ENCODE data around the gene LCN10.

LCN10 gene

GRCh38 chr9:136735812-136736480 is 6.8 kb downstream of the LCN10 start:
- H3K4me3 ChIP-seq (replicated peaks in 1 of 2; ENCODE audit: low read depth in 2 of 2, low read length in 2 of 2), result no peak overlapping the region
- DNase-seq (ENCODE audit: low read depth in 2 of 2), result no peak
- TF ChIP-seq, protein P1, sequence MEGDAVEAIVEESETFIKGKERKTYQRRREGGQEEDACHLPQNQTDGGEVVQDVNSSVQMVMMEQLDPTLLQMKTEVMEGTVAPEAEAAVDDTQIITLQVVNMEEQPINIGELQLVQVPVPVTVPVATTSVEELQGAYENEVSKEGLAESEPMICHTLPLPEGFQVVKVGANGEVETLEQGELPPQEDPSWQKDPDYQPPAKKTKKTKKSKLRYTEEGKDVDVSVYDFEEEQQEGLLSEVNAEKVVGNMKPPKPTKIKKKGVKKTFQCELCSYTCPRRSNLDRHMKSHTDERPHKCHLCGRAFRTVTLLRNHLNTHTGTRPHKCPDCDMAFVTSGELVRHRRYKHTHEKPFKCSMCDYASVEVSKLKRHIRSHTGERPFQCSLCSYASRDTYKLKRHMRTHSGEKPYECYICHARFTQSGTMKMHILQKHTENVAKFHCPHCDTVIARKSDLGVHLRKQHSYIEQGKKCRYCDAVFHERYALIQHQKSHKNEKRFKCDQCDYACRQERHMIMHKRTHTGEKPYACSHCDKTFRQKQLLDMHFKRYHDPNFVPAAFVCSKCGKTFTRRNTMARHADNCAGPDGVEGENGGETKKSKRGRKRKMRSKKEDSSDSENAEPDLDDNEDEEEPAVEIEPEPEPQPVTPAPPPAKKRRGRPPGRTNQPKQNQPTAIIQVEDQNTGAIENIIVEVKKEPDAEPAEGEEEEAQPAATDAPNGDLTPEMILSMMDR (IDR thresholded peaks at IDR 0.05; ENCODE audit: low read depth, low read length), result no peak

DNA sequence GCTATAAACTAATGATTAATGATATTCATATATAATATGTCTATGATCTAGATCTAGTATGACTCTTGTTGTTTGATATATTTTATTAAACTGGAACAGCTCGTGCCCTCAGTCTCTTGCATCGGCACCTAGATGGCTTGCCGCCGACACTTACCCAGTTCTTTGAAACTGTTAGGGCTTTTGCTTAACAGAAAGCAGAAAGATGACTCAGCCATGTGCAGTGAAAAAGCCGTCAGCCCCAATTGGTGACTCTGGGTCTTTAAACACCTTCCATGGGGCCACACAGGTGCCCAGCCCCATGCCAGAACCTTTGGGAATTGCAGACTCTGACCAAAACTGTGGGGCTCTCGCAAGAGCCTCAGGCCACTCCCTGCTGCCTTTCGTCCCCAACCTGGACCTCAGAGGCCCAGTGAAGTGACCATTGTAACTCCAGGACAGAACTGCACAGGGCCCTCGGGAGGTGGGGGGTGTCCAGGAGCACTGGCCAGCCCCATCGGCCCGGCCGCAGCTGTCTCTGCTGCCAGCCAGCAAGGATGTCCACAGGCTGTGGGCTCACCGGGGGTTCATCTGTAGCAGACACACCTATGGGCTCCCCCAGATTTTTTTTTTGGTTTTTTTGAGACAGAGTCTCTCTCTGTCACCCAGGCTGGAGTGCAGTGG is 7.8 kb downstream of the LCN10 start:
- DNase-seq (ENCODE audit: low read depth in 2 of 2), result no peak
- H3K4me3 ChIP-seq (replicated peaks in 1 of 2; ENCODE audit: low read depth in 2 of 2, low read length in 2 of 2), result no peak overlapping the region
- TF ChIP-seq, protein P1 (IDR thresholded peaks at IDR 0.05; ENCODE audit: low read depth, low read length), result no peak

GRCh38 chr9:136733611-136734010 is 9.1 kb downstream of the LCN10 start:
- no peak for DNase-seq (ENCODE audit: low read depth in 2 of 2)
- TF ChIP-seq, protein P1 (IDR thresholded peaks at IDR 0.05; ENCODE audit: low read depth, low read length), result no peak
- H3K4me3 ChIP-seq (replicated peaks in 1 of 2; ENCODE audit: low read depth in 2 of 2, low read length in 2 of 2), result no peak overlapping the region

DNA sequence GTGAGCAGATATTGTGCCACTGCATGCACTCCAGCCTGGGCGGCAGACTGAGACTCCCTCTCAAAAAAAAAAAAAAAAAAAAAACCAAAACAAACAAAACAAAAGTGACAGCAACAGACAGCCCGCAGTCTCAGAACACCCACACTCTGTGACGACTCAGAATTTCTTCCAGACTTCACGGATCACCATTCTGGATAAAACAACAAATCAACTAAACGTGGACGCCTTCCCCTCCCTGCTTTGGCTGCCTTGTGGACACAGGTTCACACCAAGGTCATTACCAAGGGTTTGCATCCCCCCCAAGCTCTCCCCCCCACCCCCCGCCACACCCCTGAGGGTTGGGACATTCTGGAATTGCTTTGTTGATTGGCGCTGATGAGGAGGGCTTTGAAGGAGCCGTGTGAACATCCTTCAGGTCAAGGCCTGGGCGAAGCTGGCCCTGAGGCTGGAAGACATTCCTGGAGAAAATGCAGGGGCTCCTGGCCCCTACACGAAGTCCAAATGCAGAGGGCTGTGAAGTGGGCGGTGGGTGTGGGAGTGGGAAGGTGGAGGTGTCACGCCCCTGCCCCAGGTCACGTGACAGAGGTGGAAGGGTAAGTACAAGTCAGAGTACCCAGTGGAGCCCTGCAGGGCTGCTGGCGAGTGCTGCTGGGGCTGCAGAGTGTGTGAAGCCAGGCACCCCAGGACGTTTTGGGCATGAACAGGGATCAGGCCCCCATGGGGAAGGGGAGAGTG is 10.1 kb downstream of the LCN10 start:
- TF ChIP-seq, protein P1 (IDR thresholded peaks at IDR 0.05; ENCODE audit: low read depth, low read length), result no peak
- H3K4me3 ChIP-seq (replicated peaks in 1 of 2; ENCODE audit: low read depth in 2 of 2, low read length in 2 of 2), result no peak overlapping the region
- no peak for DNase-seq (ENCODE audit: low read depth in 2 of 2)

DNA sequence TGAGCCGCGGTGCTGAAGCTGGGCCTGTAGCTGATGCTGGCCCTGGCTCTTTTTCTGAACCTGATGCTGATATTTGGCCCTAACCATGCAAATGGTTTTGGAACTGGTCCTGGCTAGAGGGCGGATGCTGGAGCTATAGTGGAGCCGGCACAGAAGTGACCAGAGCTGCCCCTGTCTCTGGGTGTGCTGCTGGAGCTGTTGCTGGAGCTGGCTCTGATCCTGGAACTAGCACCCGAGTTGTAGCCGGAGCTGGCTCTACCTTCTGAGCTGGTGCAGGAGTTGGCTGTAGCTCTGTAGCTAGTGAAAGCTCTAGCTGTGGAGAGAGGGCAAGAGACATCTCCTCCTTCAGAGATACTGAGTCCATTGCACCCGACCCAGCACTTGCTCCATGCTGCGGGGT is 12.8 kb downstream of the LCN10 start:
- TF ChIP-seq, protein P1 (IDR thresholded peaks at IDR 0.05; ENCODE audit: low read depth, low read length), result no peak
- H3K4me3 ChIP-seq (replicated peaks in 1 of 2; ENCODE audit: low read depth in 2 of 2, low read length in 2 of 2), result no peak overlapping the region
- DNase-seq (ENCODE audit: low read depth in 2 of 2), result no peak

DNA sequence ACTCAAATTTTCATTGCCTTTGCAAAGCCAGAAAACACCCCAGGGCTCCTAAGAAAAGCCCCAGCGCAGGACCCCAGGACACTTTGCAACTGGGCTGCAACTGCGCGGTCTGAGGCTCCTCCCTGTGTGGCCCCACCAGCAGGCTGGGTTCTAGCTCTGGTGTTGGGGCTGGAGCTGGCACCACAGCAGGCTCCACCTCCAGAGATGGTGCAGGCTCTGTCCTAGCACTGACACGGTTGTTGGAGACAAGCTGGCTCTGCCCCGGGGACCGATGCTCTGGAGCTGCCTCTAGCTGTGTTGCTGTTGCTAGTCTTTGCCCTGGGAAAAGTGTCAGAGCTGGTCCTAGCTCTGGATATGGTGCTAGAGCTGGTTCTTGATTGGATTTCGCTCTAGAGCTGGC is 13.6 kb downstream of the LCN10 start:
- TF ChIP-seq, protein P1 (IDR thresholded peaks at IDR 0.05; ENCODE audit: low read depth, low read length), result no peak
- peak overlapping the region; percentile 67 to 97 for H3K4me3 ChIP-seq (replicated peaks in 1 of 2; ENCODE audit: low read depth in 2 of 2, low read length in 2 of 2)
- no peak for DNase-seq (ENCODE audit: low read depth in 2 of 2)

Data from cardiac fibroblast (primary cell).